HepG2 (cell line): ENCODE data around the gene ALG14. TPM values are rescaled to one million over a fixed set of nuclear protein-coding genes. Genes with fewer than 3 reads are reported as not detected.

Experiments used
- ARID2 ChIP-seq: sonication (generic); formaldehyde crosslinking; IDR thresholded peaks from 2 replicates; pipeline ENCODE4 v1.8.1; 2022; ENCODE audit warnings: mild to moderate bottlenecking, missing genetic modification reagents, borderline replicate concordance
- DDIT3 ChIP-seq: sonication (generic); formaldehyde crosslinking; IDR thresholded peaks from 2 replicates; pipeline ENCODE4 v1.4.0; 2020; ENCODE audit warnings: mild to moderate bottlenecking, missing genetic modification reagents
- FOXO4 ChIP-seq: sonication (generic); formaldehyde crosslinking; conservative IDR thresholded peaks from 2 replicates; pipeline ENCODE4 v1.8.1; 2023; ENCODE audit warnings: missing genetic modification reagents
- GATA4 ChIP-seq: sonication (generic); IDR thresholded peaks from 2 replicates; pipeline ENCODE4 v1.6.1; 2016; ENCODE audit warnings: antibody characterized with exemption, low read depth, borderline replicate concordance
- GATAD2A ChIP-seq: IDR thresholded peaks from 2 replicates; pipeline ENCODE4 v1.6.1; 2016
- MBD4 ChIP-seq: IDR thresholded peaks from 2 replicates; pipeline ENCODE4 v1.6.1; 2012; ENCODE audit warnings: low read length, inconsistent platforms, borderline replicate concordance
- MYC ChIP-seq: sonication (generic); formaldehyde crosslinking; IDR thresholded peaks from 2 replicates; pipeline ENCODE4 v1.9.0; 2021; ENCODE audit warnings: missing genetic modification reagents, borderline replicate concordance
- PHF8 ChIP-seq: sonication (generic); formaldehyde crosslinking; IDR thresholded peaks from 2 replicates; pipeline ENCODE4 v1.5.0; 2020; ENCODE audit warnings: missing genetic modification reagents
- ZNF121 ChIP-seq: sonication (generic); formaldehyde crosslinking; IDR thresholded peaks from 2 replicates; pipeline ENCODE4 v1.5.0; 2020; ENCODE audit warnings: mild to moderate bottlenecking, missing genetic modification reagents
- ZNF510 ChIP-seq: sonication (generic); formaldehyde crosslinking; IDR thresholded peaks from 2 replicates; pipeline ENCODE4 v1.4.0; 2020; ENCODE audit warnings: low read depth, mild to moderate bottlenecking, missing genetic modification reagents
- polyA plus RNA-seq, 8 experiments: library from polyadenylated mRNA; depleted of rRNA in 3 of 8; stranded (reverse) in 7 of 8; unstranded in 1 of 8; fragments of >200 nt; fragmentation: Illumina TruSeq in 4 of 8; extraction: Trizol in 4 of 8; gene quantifications; 2 replicates each; pipeline versions ENCODE4 v1.2.1 to v1.2.3, GENCODE V29; 2011 to 2016; ENCODE audit warnings: low read depth in 4 of 8, missing spikeins in 1 of 8, mixed read lengths in 1 of 8; ENCODE audit not compliant: insufficient read depth in 1 of 8
- total RNA-seq, 5 experiments: library from RNA; depleted of rRNA; stranded (reverse); fragments of >200 nt; fragmentation: Illumina TruSeq; extraction: Trizol; gene quantifications; 2 replicates each; pipeline ENCODE4 v1.2.3, GENCODE V29; 2016; ENCODE audit warnings: low read depth in 1 of 5
- TF ChIP-seq, protein P1 (sequence below): sonication (generic); formaldehyde crosslinking; IDR thresholded peaks from 2 replicates; pipeline ENCODE4 v1.4.0; 2020; ENCODE audit warnings: low read depth, missing genetic modification reagents
- TF ChIP-seq, protein P2 (sequence below): sonication (generic); formaldehyde crosslinking; IDR thresholded peaks from 2 replicates; pipeline ENCODE4 v1.4.0; 2020; ENCODE audit warnings: mild to moderate bottlenecking, missing genetic modification reagents
- TF ChIP-seq, protein P3 (sequence below): IDR thresholded peaks from 2 replicates; pipeline ENCODE4 v1.6.1; 2016
- TF ChIP-seq, protein P4 (sequence below): sonication (generic); formaldehyde crosslinking; IDR thresholded peaks from 2 replicates; pipeline ENCODE4 v1.8.0; 2022; ENCODE audit warnings: missing genetic modification reagents, mild to moderate bottlenecking, inconsistent platforms, borderline replicate concordance
- TF ChIP-seq, protein P5 (sequence below): sonication (generic); formaldehyde crosslinking; IDR thresholded peaks from 2 replicates; pipeline ENCODE4 v1.9.0; 2021; ENCODE audit warnings: missing genetic modification reagents, borderline replicate concordance

Gene ALG14
- total and polyA plus RNA-seq, 2 of the 13 experiments (the other 11 are each of a cell fraction or from before 2014, with no cell fraction given) = 4.5 to 12.7 TPM

DNA sequence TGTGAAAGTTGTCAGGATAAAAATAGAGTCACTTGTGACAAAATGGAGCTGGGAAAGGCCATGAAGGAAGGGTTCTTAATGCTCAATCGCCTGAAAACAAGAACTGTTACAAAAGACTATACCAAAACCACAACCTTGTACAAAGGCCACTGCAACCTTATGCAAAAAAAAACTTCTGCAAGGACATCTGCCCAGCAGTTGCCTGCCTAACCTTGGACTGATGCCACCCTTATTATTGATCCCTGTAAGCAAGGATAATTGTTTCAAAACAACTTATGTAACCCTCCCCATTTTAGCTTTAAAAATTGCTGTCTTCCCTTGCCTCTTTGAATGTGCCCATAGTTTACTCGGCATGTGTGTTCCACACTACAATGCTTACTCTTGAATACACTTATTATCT, 5.7 kb downstream of the ALG14 start (continued):
- TF ChIP-seq, protein P1, sequence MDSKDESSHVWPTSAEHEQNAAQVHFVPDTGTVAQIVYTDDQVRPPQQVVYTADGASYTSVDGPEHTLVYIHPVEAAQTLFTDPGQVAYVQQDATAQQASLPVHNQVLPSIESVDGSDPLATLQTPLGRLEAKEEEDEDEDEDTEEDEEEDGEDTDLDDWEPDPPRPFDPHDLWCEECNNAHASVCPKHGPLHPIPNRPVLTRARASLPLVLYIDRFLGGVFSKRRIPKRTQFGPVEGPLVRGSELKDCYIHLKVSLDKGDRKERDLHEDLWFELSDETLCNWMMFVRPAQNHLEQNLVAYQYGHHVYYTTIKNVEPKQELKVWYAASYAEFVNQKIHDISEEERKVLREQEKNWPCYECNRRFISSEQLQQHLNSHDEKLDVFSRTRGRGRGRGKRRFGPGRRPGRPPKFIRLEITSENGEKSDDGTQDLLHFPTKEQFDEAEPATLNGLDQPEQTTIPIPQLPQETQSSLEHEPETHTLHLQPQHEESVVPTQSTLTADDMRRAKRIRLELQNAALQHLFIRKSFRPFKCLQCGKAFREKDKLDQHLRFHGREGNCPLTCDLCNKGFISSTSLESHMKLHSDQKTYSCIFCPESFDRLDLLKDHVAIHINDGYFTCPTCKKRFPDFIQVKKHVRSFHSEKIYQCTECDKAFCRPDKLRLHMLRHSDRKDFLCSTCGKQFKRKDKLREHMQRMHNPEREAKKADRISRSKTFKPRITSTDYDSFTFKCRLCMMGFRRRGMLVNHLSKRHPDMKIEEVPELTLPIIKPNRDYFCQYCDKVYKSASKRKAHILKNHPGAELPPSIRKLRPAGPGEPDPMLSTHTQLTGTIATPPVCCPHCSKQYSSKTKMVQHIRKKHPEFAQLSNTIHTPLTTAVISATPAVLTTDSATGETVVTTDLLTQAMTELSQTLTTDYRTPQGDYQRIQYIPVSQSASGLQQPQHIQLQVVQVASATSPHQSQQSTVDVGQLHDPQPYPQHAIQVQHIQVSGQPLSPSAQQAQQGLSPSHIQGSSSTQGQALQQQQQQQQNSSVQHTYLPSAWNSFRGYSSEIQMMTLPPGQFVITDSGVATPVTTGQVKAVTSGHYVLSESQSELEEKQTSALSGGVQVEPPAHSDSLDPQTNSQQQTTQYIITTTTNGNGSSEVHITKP (CRISPR knock-in tag) = peak; percentile 74; the same call in 1 of the 2 replicates
- TF ChIP-seq, protein P2, sequence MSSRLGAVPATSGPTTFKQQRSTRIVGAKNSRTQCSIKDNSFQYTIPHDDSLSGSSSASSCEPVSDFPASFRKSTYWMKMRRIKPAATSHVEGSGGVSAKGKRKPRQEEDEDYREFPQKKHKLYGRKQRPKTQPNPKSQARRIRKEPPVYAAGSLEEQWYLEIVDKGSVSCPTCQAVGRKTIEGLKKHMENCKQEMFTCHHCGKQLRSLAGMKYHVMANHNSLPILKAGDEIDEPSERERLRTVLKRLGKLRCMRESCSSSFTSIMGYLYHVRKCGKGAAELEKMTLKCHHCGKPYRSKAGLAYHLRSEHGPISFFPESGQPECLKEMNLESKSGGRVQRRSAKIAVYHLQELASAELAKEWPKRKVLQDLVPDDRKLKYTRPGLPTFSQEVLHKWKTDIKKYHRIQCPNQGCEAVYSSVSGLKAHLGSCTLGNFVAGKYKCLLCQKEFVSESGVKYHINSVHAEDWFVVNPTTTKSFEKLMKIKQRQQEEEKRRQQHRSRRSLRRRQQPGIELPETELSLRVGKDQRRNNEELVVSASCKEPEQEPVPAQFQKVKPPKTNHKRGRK (CRISPR knock-in tag) = no peak
- TF ChIP-seq DDIT3 (no peak), MBD4 (0 out of 2 replicates have a peak, but pooled peaks have one; percentile 21), MYC (CRISPR knock-in tag) (no peak), FOXO4 (CRISPR knock-in tag) (no peak; the same call in 1 of the 2 replicates), ZNF121 (CRISPR knock-in tag) (0 out of 2 replicates have a peak, but pooled peaks have one; percentile 22), ZNF510 (no peak), GATA4 (no peak), ARID2 (no peak), GATAD2A (CRISPR knock-in tag) (peak; percentile 99), PHF8 (no peak)
- TF ChIP-seq, protein P3, sequence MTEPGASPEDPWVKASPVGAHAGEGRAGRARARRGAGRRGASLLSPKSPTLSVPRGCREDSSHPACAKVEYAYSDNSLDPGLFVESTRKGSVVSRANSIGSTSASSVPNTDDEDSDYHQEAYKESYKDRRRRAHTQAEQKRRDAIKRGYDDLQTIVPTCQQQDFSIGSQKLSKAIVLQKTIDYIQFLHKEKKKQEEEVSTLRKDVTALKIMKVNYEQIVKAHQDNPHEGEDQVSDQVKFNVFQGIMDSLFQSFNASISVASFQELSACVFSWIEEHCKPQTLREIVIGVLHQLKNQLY (CRISPR knock-in tag) = peak; percentile 79; the same call in 1 of the 2 replicates
- TF ChIP-seq, protein P4, sequence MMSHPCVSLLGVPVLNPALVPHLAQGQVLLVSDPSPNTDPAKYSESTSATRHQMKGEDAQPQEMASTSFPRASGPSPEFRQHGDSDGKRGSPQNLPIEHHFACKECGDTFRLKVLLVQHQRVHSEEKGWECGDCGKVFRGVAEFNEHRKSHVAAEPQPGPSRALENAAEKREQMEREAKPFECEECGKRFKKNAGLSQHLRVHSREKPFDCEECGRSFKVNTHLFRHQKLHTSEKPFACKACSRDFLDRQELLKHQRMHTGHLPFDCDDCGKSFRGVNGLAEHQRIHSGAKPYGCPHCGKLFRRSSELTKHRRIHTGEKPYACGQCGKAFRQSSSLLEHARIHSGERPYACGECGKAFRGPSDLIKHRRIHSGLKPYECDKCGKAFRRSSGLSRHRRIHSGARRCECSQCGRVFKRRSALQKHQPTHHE (CRISPR knock-in tag) = no peak
- TF ChIP-seq, protein P5, sequence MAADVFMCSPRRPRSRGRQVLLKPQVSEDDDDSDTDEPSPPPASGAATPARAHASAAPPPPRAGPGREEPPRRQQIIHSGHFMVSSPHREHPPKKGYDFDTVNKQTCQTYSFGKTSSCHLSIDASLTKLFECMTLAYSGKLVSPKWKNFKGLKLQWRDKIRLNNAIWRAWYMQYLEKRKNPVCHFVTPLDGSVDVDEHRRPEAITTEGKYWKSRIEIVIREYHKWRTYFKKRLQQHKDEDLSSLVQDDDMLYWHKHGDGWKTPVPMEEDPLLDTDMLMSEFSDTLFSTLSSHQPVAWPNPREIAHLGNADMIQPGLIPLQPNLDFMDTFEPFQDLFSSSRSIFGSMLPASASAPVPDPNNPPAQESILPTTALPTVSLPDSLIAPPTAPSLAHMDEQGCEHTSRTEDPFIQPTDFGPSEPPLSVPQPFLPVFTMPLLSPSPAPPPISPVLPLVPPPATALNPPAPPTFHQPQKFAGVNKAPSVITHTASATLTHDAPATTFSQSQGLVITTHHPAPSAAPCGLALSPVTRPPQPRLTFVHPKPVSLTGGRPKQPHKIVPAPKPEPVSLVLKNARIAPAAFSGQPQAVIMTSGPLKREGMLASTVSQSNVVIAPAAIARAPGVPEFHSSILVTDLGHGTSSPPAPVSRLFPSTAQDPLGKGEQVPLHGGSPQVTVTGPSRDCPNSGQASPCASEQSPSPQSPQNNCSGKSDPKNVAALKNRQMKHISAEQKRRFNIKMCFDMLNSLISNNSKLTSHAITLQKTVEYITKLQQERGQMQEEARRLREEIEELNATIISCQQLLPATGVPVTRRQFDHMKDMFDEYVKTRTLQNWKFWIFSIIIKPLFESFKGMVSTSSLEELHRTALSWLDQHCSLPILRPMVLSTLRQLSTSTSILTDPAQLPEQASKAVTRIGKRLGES (CRISPR knock-in tag) = no peak
